Mesenchymal stem cell (in vitro differentiated cells and primary cell): Measurements from ENCODE around the gene KLF7.
A peak's percentile ranks its signal among the peaks of the same experiment; 100 is the strongest.

Experiments used
- DNase-seq: peaks from one replicate; pipeline ENCODE4 v3.0.0-alpha.2; 2013
- H2AFZ ChIP-seq: one replicate; pipeline ENCODE4 v1.6.1; 2013; ENCODE audit warnings: low read depth, mild to moderate bottlenecking, control low read depth, inconsistent platforms, low read length, moderate library complexity
- H2AK5ac ChIP-seq: 2 replicates; pipeline ENCODE4 v1.6.1; 2013; ENCODE audit warnings: low read length, moderate library complexity, mild to moderate bottlenecking, inconsistent platforms; ENCODE audit not compliant: severe bottlenecking
- H2BK120ac ChIP-seq: one replicate; pipeline ENCODE4 v1.6.1; 2013; ENCODE audit warnings: low read depth, mild to moderate bottlenecking, inconsistent platforms, low read length, moderate library complexity
- H2BK12ac ChIP-seq, 2 experiments: one replicate each; pipeline ENCODE4 v1.6.1; 2013; ENCODE audit warnings: inconsistent platforms in 2 of 2, low read length in 2 of 2, mild to moderate bottlenecking in 2 of 2, moderate library complexity in 2 of 2, control low read depth in 1 of 2
- H2BK15ac ChIP-seq: one replicate; pipeline ENCODE4 v1.6.1; 2013; ENCODE audit warnings: mild to moderate bottlenecking, low read depth, inconsistent platforms; ENCODE audit not compliant: poor library complexity, severe bottlenecking
- H2BK5ac ChIP-seq: 2 replicates; pipeline ENCODE4 v1.6.1; 2013; ENCODE audit warnings: low read depth, mild to moderate bottlenecking, low read length, control low read depth, inconsistent platforms; ENCODE audit not compliant: poor library complexity, severe bottlenecking
- H3K14ac ChIP-seq, 2 experiments: one replicate each; pipeline ENCODE4 v1.6.1; 2013; ENCODE audit warnings: inconsistent platforms in 2 of 2, low read length in 2 of 2, control low read depth in 1 of 2, mild to moderate bottlenecking in 1 of 2, moderate library complexity in 1 of 2
- H3K18ac ChIP-seq, 2 experiments: one replicate each; pipeline ENCODE4 v1.6.1; 2013; ENCODE audit warnings: inconsistent platforms in 2 of 2, low read length in 2 of 2, control low read depth in 1 of 2, low read depth in 1 of 2, mild to moderate bottlenecking in 1 of 2
- H3K23ac ChIP-seq, 2 experiments: one replicate each; pipeline ENCODE4 v1.6.1; 2013; ENCODE audit warnings: inconsistent platforms in 2 of 2, low read length in 2 of 2, mild to moderate bottlenecking in 2 of 2, moderate library complexity in 2 of 2, control low read depth in 1 of 2
- H3K27ac ChIP-seq: 2 replicates; pipeline ENCODE4 v1.5.1; 2013; ENCODE audit warnings: mild to moderate bottlenecking, moderate library complexity, low read length, control low read depth, inconsistent platforms; ENCODE audit not compliant: poor library complexity, severe bottlenecking
- H3K27me3 ChIP-seq, 2 experiments: 2 replicates each; pipeline versions ENCODE4 v1.6.1 to v1.7.0; 2013; ENCODE audit warnings: low read length in 2 of 2, mild to moderate bottlenecking in 2 of 2, moderate library complexity in 2 of 2, control low read depth in 1 of 2, inconsistent platforms in 1 of 2; ENCODE audit not compliant: control insufficient read depth in 1 of 2, insufficient read depth in 1 of 2
- H3K36me3 ChIP-seq, 2 experiments: 2 replicates each; pipeline versions ENCODE4 v1.6.1 to v1.7.0; 2013; ENCODE audit warnings: low read length in 2 of 2, control low read depth in 1 of 2, inconsistent platforms in 1 of 2, low read depth in 1 of 2, mild to moderate bottlenecking in 1 of 2; ENCODE audit not compliant: insufficient read depth in 2 of 2, control insufficient read depth in 1 of 2
- H3K4ac ChIP-seq, 2 experiments: one replicate each; pipeline ENCODE4 v1.6.1; 2013; ENCODE audit warnings: inconsistent platforms in 2 of 2, low read length in 2 of 2, mild to moderate bottlenecking in 2 of 2, moderate library complexity in 2 of 2, control low read depth in 1 of 2, low read depth in 1 of 2
- H3K4me1 ChIP-seq: 2 replicates; pipeline ENCODE4 v1.6.1; 2013; ENCODE audit warnings: low read depth, low read length, control low read depth; ENCODE audit not compliant: control insufficient read depth, insufficient read depth
- H3K4me2 ChIP-seq: 2 replicates; pipeline ENCODE4 v1.6.1; 2013; ENCODE audit warnings: low read length, mild to moderate bottlenecking, inconsistent platforms; ENCODE audit not compliant: poor library complexity, severe bottlenecking
- H3K4me3 ChIP-seq, 2 experiments: 2 replicates each; pipeline versions ENCODE4 v1.5.1 to v1.7.0; 2013; ENCODE audit warnings: low read length in 2 of 2, mild to moderate bottlenecking in 2 of 2, control low read depth in 1 of 2, low read depth in 1 of 2; ENCODE audit not compliant: insufficient read depth in 1 of 2
- H3K79me1 ChIP-seq: replicated peaks from 2 replicates; pipeline ENCODE4 v1.6.1; 2013; ENCODE audit warnings: mild to moderate bottlenecking, control low read depth, low read length, inconsistent platforms; ENCODE audit not compliant: poor library complexity, severe bottlenecking
- H3K9ac ChIP-seq: 2 replicates; pipeline ENCODE4 v1.7.0; 2013; ENCODE audit warnings: mild to moderate bottlenecking, low read length, moderate library complexity
- H3K9me3 ChIP-seq: 2 replicates; pipeline ENCODE4 v1.7.0; 2013; ENCODE audit warnings: mild to moderate bottlenecking, low read length; ENCODE audit not compliant: control insufficient read depth
- H4K8ac ChIP-seq: one replicate; pipeline ENCODE4 v1.6.1; 2013; ENCODE audit warnings: inconsistent platforms, mild to moderate bottlenecking, low read length, moderate library complexity
- H4K91ac ChIP-seq: one replicate; pipeline ENCODE4 v1.6.1; 2013; ENCODE audit warnings: mild to moderate bottlenecking, low read length, inconsistent platforms
- WGBS: methylation state at CpG from one replicate; pipeline ENCODE4 v1.1.7; 2013; ENCODE audit warnings: mixed read lengths; 5-methylcytosine and 5-hydroxymethylcytosine counted together

The KLF7 gene

DNA sequence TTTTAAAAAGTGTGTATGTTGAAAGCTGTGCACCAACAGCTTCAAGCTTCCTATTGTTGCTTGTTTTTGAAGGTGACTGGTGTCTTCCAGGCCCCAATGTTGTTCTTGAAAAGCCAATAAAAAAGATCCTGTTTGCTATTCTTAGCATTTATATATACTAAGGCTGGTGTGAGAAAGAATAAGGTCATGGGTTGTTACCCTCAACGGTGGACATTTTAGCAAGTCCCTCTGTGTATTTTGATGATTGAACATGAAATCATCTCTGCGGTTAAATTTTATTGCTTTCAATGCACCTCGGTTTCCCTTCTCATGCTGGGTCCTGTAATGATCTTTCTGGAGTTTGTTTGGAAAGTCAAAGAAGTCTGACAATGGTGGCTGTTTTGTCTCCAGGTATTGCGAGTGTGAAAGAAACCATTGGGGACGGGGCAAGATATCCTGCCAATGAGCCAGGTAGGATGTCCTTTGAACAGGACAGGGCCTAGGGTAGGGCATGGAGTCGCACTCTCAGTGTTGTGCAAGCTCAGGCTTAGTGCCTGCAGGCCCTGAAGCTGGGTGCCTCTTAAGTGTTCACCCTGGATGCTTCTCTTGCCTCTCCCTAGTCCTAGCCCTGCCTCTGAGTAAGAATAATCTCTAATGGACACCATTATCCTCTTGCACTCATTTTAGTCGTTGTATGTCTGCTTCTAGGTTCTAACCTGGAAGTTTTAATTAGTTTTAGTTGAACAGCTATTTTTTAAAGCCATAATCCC is 16.0 kb upstream of the KLF7 start:
- Histone ChIP-seq H3K36me3 (no peaks in the 10 kb centered on the region), H3K79me1 (no peaks in the 10 kb centered on the region), H3K4me1 (peaks cover 7% of the 10 kb centered on the region), H2BK12ac (peak overlapping the region in 1 of 2 experiments; percentile 54), H3K4me2 (no peak overlapping the region), H3K14ac (no peak overlapping the region), H4K91ac (no peak overlapping the region), H3K4me3 (no peak overlapping the region), H3K27me3 (no peaks in the 10 kb centered on the region), H3K4ac (peak overlapping the region in 1 of 2 experiments; percentile 50), H3K27ac (no peak overlapping the region), H2BK15ac (no peak overlapping the region), H3K23ac (no peak overlapping the region), H2BK5ac (no peak overlapping the region), H4K8ac (no peak overlapping the region), H3K9ac (no peak overlapping the region), H2AFZ (no peak overlapping the region), H2AK5ac (no peak overlapping the region), H2BK120ac (no peak overlapping the region), H3K18ac (no peak overlapping the region), H3K9me3 (peaks cover 4% of the 10 kb centered on the region)
- 95% methylated on average over 6 of the region's 7 CpGs for WGBS
- no peak for DNase-seq

DNA sequence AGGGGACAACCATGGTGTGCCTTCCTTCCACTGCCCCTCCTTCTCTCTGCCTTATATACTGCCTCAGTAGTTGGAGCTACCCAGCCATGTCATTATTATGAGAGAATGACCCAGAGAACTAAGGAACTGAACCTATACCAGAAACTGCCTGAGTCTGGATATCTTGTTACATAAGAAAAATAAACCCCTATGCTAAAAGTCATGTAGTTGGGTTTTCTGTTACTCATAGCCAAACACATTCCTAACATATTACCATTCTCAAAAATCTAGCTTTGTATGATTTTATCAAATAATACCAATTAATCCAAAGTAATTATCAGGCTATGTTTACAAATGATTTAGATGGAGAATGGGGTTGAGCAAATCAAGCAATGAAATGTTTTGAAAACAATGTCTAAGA is 15.0 kb upstream of the KLF7 start:
- H3K27me3 ChIP-seq: no peaks in the 10 kb centered on the region
- H3K4me1 ChIP-seq: peaks cover 7% of the 10 kb centered on the region
- no peak overlapping the region for H4K8ac ChIP-seq
- no peak for DNase-seq
- H2BK5ac ChIP-seq: no peak overlapping the region
- H3K4ac ChIP-seq: no peak overlapping the region
- H3K4me3 ChIP-seq: no peak overlapping the region
- H2AK5ac ChIP-seq: no peak overlapping the region
- H3K27ac ChIP-seq: no peak overlapping the region
- H3K23ac ChIP-seq: no peak overlapping the region
- no peak overlapping the region for H2AFZ ChIP-seq
- no peak overlapping the region for H2BK12ac ChIP-seq
- H3K9ac ChIP-seq: no peak overlapping the region
- H2BK15ac ChIP-seq: no peak overlapping the region
- no peak overlapping the region for H2BK120ac ChIP-seq
- no peak overlapping the region for H3K4me2 ChIP-seq
- no peak overlapping the region for H3K18ac ChIP-seq
- H3K36me3 ChIP-seq: no peaks in the 10 kb centered on the region
- H3K14ac ChIP-seq: no peak overlapping the region
- H4K91ac ChIP-seq: no peak overlapping the region
- no peaks in the 10 kb centered on the region for H3K79me1 ChIP-seq
- no peaks in the 10 kb centered on the region for H3K9me3 ChIP-seq

DNA sequence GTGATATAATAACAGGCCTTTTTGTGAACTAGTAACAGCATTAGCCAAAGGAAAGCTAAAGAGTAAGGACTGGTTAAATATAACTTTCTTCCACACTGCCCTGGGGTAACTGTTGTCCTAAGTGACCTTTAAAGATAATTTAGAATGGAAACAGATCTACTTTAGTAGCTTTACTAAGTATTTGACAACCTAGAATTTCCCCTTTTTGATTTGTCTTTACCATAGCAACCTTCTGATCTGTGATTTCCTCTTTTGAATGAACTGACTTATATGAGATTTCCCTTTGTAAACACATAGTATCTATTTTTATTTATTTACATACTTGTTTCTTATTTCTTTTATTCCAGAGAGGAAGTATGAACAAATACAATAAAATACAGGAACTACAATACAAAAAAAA is 10.5 kb upstream of the KLF7 start:
- Histone ChIP-seq H3K27me3 (no peaks in the 10 kb centered on the region), H3K4me1 (peaks cover 2% of the 10 kb centered on the region), H2AFZ (no peak overlapping the region)

DNA sequence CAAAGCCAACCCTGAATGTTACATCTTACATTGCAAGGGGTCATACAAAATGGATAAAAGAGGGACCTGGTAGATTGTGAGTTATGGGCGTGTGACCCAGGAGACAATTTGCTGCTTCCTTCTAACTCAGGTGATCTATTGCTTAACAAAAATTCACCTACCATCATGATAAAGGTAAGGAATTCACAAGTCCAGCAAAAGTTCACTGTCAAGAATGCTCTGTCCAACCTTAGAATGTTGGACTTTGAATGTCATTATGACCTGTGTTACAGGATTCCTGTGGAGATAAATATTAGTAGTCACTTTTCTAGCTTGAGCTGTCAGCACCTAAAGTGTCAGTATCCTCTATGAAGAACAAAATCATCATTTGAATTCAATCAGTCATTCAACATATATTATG is 7.9 kb upstream of the KLF7 start:
- Histone ChIP-seq H3K18ac (no peak overlapping the region), H3K79me1 (no peaks in the 10 kb centered on the region), H2BK12ac (no peak overlapping the region), H3K4ac (no peak overlapping the region), H3K9ac (no peak overlapping the region), H3K4me2 (no peak overlapping the region), H3K36me3 (no peaks in the 10 kb centered on the region), H2BK5ac (no peak overlapping the region), H3K9me3 (no peaks in the 10 kb centered on the region), H3K4me3 (no peak overlapping the region), H2BK15ac (no peak overlapping the region), H3K27ac (no peak overlapping the region), H2AFZ (no peak overlapping the region), H3K23ac (no peak overlapping the region), H2BK120ac (no peak overlapping the region), H4K8ac (no peak overlapping the region), H3K27me3 (no peaks in the 10 kb centered on the region), H3K4me1 (no peaks in the 10 kb centered on the region), H2AK5ac (no peak overlapping the region), H4K91ac (no peak overlapping the region), H3K14ac (no peak overlapping the region)
- 80% methylated on average over 1 of the region's 1 CpG for WGBS
- DNase-seq: no peak

More for the DNA sequence above, 10.5 kb upstream of the KLF7 start:
- Histone ChIP-seq H2AK5ac (no peak overlapping the region), H3K18ac (no peak overlapping the region), H3K4me3 (no peak overlapping the region), H4K8ac (no peak overlapping the region), H3K36me3 (no peaks in the 10 kb centered on the region), H3K4ac (no peak overlapping the region), H3K14ac (no peak overlapping the region), H2BK5ac (no peak overlapping the region), H3K9me3 (no peaks in the 10 kb centered on the region), H3K9ac (no peak overlapping the region), H3K4me2 (no peak overlapping the region), H2BK120ac (no peak overlapping the region), H2BK12ac (no peak overlapping the region), H4K91ac (no peak overlapping the region), H3K23ac (no peak overlapping the region), H3K79me1 (no peaks in the 10 kb centered on the region), H3K27ac (no peak overlapping the region), H2BK15ac (no peak overlapping the region)
- DNase-seq: no peak
